Cardiac fibroblast (primary cell): ENCODE measurements around the gene NCOA5.

Source experiments
- DNase-seq, 2 donors: peaks; one replicate each; pipeline versions ENCODE4 v3.0.0 to v3.0.0-alpha.2; 2010; ENCODE audit warnings: low read depth in 2 of 2
- H3K4me3 ChIP-seq, 2 donors: replicated peaks in 1 of 2; 1 replicate in 1 of 2; 2 replicates in 1 of 2; pipeline ENCODE4 v1.5.1; 2011; ENCODE audit warnings: low read depth in 2 of 2, low read length in 2 of 2, mild to moderate bottlenecking in 2 of 2, moderate library complexity in 1 of 2
- CTCF ChIP-seq: IDR thresholded peaks from one replicate; pipeline ENCODE4 v1.5.1; 2011; ENCODE audit warnings: low read depth, mild to moderate bottlenecking, low read length, inconsistent platforms

NCOA5 gene

GRCh38 chr20:46126440-46127056 is 36.8 kb upstream of the NCOA5 start:
- no peak overlapping the region for H3K4me3 ChIP-seq
- DNase-seq: no peak
- no peak for TF ChIP-seq CTCF

- H3K4me3 ChIP-seq: no peak overlapping the region
- no peak for DNase-seq
- no peak for TF ChIP-seq CTCF
Measured at GRCh38 chr20:46123482-46124245, 33.9 kb upstream of the NCOA5 start.

GRCh38 chr20:46122516-46123481 is 33.0 kb upstream of the NCOA5 start:
- TF ChIP-seq CTCF: no peak

GRCh38 chr20:46122071-46122470 is 32.3 kb upstream of the NCOA5 start:
- no peak overlapping the region for H3K4me3 ChIP-seq
- peak; percentile 58 to 61 for DNase-seq
- no peak for TF ChIP-seq CTCF

More at GRCh38 chr20:46122516-46123481, 33.0 kb upstream of the NCOA5 start:
- no peak overlapping the region for H3K4me3 ChIP-seq
- no peak for DNase-seq

GRCh38 chr20:46121184-46121930 is 31.6 kb upstream of the NCOA5 start:
- TF ChIP-seq CTCF: no peak
- no peak overlapping the region for H3K4me3 ChIP-seq
- DNase-seq: no peak

GRCh38 chr20:46120136-46120535 is 30.4 kb upstream of the NCOA5 start:
- no peak overlapping the region for H3K4me3 ChIP-seq
- DNase-seq: no peak
- no peak for TF ChIP-seq CTCF
